Gastrocnemius medialis (tissue), 4 donors: ENCODE data around the gene DUSP2. TPM values are rescaled to one million over a fixed set of nuclear protein-coding genes. Genes with fewer than 3 reads are reported as not detected.

ENCODE experiments used
- ATAC-seq, 2 donors: fragments of 150-250 bp; one replicate each; pipeline ENCODE4 v1.9.1; 2016
- DNase-seq, 2 donors: peaks; one replicate each; pipeline ENCODE4 v3.0.0-alpha.2; 2019
- H3K27ac ChIP-seq, 4 donors: fragments of 200-600 bp; sonication (generic); 1 replicate in 1 of 4; 2 replicates in 3 of 4; pipeline ENCODE4 v1.5.1; 2016 to 2018; ENCODE audit warnings: mild to moderate bottlenecking in 2 of 4, moderate library complexity in 1 of 4
- H3K27me3 ChIP-seq, 3 donors: fragments of 200-600 bp; sonication (generic) in 2 of 3; 1 replicate in 1 of 3; 2 replicates in 2 of 3; pipeline versions ENCODE4 v1.5.1 to v1.6.0; 2016 to 2019; ENCODE audit warnings: mild to moderate bottlenecking in 1 of 3, moderate library complexity in 1 of 3
- H3K36me3 ChIP-seq, 2 donors: fragments of 200-600 bp; sonication (generic) in 1 of 2; one replicate each; pipeline ENCODE4 v1.5.1; 2017 to 2018
- H3K4me1 ChIP-seq, 2 donors: fragments of 200-600 bp; sonication (generic) in 1 of 2; one replicate each; pipeline ENCODE4 v1.5.1; 2016 to 2017; ENCODE audit warnings: mild to moderate bottlenecking in 2 of 2
- H3K4me3 ChIP-seq, 4 donors: fragments of 200-600 bp; sonication (generic) in 3 of 4; 1 replicate in 1 of 4; 2 replicates in 3 of 4; pipeline ENCODE4 v1.5.1; 2016 to 2019; ENCODE audit warnings: mild to moderate bottlenecking in 2 of 4
- H3K9me3 ChIP-seq, 3 donors: fragments of 200-600 bp; sonication (generic) in 2 of 3; 1 replicate in 1 of 3; 2 replicates in 2 of 3; pipeline ENCODE4 v1.5.1; 2016 to 2019
- POLR2A ChIP-seq, 2 donors: fragments of 450-650 bp; IDR thresholded peaks; one replicate each; pipeline ENCODE4 v1.6.1; 2017; ENCODE audit warnings: antibody characterized with exemption in 2 of 2, mild to moderate bottlenecking in 2 of 2, moderate library complexity in 2 of 2
- in situ Hi-C, 4 donors: fragments of 200-750 bp; cut with MboI; loops; one replicate each; pipeline versions ENCODE4 v1.15.0 to v1.8.0; 2017; ENCODE audit warnings: low sequenced_read_pairs in 4 of 4
- intact Hi-C: fragments of 100-400 bp; cut with DNase I; formaldehyde crosslinking; loops from one replicate; pipeline ENCODE4 v1.15.1; 2023; ENCODE audit warnings: low total_unique reads
- total RNA-seq, 4 donors: library from RNA; depleted of rRNA; stranded (reverse); fragments of >200 nt; gene quantifications; one replicate each; pipeline versions ENCODE4 v1.1.0 to v1.2.3, GENCODE V29; 2016
- TF ChIP-seq, protein P1 (sequence below), 5 experiments: fragments of 450-650 bp in 3 of 5; fragments of 200-600 bp in 2 of 5; sonication (generic) in 2 of 5; IDR thresholded peaks in 4 of 5; conservative IDR thresholded peaks in 1 of 5; 1 replicate in 4 of 5; 2 replicates in 1 of 5; pipeline ENCODE4 v1.5.1; 2016 to 2019; ENCODE audit warnings: antibody characterized with exemption in 5 of 5, mild to moderate bottlenecking in 3 of 5, moderate library complexity in 3 of 5

DUSP2 gene
- total RNA-seq, 4 donors from 2014 or later: 1.6 to 4.0 (median 2.9) TPM

DNA sequence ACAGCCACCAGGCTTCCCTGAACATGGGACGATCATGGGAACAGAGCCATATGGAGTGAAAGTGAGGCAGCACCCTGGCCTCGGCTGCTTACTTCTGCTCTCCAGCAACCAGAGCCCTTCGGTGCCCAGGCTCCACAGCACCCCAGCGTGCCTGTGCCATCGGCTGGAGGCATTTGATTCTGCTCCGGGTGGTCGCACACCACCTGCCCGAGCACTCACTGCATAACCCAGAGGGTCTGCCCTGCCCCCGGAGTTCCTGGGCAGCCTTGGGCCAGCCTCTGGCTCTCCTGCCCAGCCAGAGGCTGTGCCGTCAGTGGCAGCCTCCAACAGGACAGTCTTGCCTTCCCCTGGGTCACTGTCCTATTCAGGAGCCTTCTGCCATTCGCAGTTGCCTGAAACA, 10.8 kb downstream of the DUSP2 start:
- no peak for ATAC-seq
- H3K27me3 ChIP-seq: no peaks in the 10 kb centered on the region
- no peaks in the 10 kb centered on the region for H3K4me1 ChIP-seq
- intact Hi-C loops (loop anchor here (10.0 kb wide), 1 partner anchor 370 kb away; the partner anchor contains the start of gene NEURL3), in situ Hi-C loops (loop anchor here in 2 of 4 donors (25.0 kb wide), 2 partner anchors 128 to 378 kb away; partner anchors contain the start of genes CIAO1 (in 1 of the 2), NEURL3 (in 1 of the 2) and TMEM127 (in 1 of the 2))
- no peak for TF ChIP-seq POLR2A (IDR thresholded peaks at IDR 0.05)
- H3K4me3 ChIP-seq: no peak overlapping the region
- no peak for DNase-seq
- no peaks in the 10 kb centered on the region for H3K36me3 ChIP-seq
- H3K9me3 ChIP-seq: no peaks in the 10 kb centered on the region
- H3K27ac ChIP-seq: no peak overlapping the region

DNA sequence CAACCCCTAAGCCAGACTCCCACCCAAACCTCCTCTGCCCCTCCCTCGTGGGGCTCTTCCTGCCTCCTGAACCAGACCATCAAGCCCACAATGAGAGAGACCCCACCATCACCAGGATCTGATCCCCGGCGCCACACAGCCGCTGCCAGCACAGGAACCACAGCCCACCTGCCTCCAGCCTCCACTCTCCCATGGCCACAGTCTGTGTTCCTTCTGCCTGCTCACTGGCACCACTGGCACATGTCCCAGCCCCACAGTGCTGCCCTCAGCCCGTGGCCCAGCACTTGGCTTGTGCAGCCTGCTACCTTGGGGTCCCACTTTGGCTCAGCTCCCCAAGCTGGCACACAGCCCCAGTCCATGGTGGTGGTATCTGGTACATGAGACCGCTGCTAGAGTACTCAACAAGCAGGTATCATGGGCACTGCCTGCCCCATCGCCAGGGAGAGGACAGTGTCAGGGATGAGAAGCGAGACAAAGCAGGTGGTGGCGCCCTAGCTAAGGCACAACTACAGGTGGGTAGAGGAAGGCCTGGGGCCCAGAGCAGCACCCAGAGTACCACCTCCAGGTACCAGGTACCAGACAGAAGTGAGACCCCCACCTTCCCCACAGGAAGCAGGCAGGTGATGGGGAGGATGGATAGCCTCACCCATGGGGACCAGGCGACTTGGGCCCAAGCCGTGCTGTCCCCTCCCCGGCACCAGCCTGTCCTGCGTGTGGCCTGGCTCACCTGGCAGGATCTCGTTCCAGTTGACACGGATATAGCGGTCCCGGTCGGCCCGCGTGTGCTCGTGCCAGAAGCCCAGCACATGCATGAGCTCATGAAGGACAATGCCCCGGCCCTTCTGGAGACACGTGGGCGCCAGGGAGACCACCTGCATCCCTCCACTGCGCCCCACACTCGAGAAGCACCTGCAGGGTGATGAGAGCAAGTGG, 13.2 kb downstream of the DUSP2 start:
- in situ Hi-C loops: loop anchor here in 2 of 4 donors (25.0 kb wide), 2 partner anchors 130 to 380 kb away; partner anchors contain the start of genes CIAO1 (in 1 of the 2), NEURL3 (in 1 of the 2) and TMEM127 (in 1 of the 2)
- Histone ChIP-seq H3K36me3 (no peaks in the 10 kb centered on the region), H3K27me3 (no peaks in the 10 kb centered on the region), H3K4me1 (no peaks in the 10 kb centered on the region), H3K4me3 (no peak overlapping the region), H3K27ac (no peak overlapping the region), H3K9me3 (no peaks in the 10 kb centered on the region)
- ATAC-seq (no peak), DNase-seq (no peak)
- TF ChIP-seq, protein P1, sequence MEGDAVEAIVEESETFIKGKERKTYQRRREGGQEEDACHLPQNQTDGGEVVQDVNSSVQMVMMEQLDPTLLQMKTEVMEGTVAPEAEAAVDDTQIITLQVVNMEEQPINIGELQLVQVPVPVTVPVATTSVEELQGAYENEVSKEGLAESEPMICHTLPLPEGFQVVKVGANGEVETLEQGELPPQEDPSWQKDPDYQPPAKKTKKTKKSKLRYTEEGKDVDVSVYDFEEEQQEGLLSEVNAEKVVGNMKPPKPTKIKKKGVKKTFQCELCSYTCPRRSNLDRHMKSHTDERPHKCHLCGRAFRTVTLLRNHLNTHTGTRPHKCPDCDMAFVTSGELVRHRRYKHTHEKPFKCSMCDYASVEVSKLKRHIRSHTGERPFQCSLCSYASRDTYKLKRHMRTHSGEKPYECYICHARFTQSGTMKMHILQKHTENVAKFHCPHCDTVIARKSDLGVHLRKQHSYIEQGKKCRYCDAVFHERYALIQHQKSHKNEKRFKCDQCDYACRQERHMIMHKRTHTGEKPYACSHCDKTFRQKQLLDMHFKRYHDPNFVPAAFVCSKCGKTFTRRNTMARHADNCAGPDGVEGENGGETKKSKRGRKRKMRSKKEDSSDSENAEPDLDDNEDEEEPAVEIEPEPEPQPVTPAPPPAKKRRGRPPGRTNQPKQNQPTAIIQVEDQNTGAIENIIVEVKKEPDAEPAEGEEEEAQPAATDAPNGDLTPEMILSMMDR (IDR thresholded peaks at IDR 0.05 in 4 of 5, conservative IDR thresholded peaks at IDR 0.05 in 1 of 5): no peak
- intact Hi-C loops: loop anchor here (10.0 kb wide), 1 partner anchor 373 kb away; the partner anchor contains the start of gene NEURL3

DNA sequence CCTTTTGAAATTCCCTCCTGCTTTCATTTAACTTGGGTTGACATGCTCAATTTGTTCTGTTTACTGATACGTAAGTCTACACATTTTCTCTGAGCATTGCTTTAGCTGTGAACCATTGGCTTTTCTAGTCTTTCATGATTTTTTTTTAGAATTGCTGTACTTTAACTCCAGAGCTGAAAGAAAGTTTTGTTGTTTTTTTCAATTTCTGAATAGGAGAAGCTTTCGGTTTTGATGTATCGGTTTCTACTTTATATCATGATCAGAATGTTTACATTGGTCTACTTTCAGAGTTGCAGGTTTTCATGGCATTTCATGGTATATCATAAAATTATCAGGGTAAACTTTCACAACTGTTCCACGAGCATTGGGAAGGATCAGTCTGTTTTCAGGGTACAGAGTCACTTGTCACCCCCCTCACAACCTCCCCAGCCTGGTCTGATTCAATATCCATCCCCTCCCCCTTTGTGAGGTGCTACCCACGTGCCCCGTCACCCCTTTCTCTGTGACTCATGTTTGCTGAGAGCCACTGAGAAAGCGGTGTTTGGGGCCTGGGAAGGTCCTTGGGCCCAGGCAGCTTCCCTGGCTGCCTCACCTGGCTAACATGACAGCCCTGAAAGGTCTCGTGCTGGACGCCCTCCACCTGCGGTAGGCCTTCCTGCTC, 14.0 kb downstream of the DUSP2 start:
- in situ Hi-C loops (loop anchor here in 2 of 4 donors (25.0 kb wide), 2 partner anchors 131 to 381 kb away; partner anchors contain the start of genes CIAO1 (in 1 of the 2), NEURL3 (in 1 of the 2) and TMEM127 (in 1 of the 2)), intact Hi-C loops (loop anchor here (10.0 kb wide), 1 partner anchor 374 kb away; the partner anchor contains the start of gene NEURL3)
- H3K9me3 ChIP-seq: no peaks in the 10 kb centered on the region
- no peaks in the 10 kb centered on the region for H3K4me1 ChIP-seq
- no peak overlapping the region for H3K27ac ChIP-seq
- H3K36me3 ChIP-seq: no peaks in the 10 kb centered on the region
- DNase-seq: no peak
- ATAC-seq: no peak
- TF ChIP-seq, protein P1 (IDR thresholded peaks at IDR 0.05 in 4 of 5, conservative IDR thresholded peaks at IDR 0.05 in 1 of 5): no peak
- TF ChIP-seq POLR2A (IDR thresholded peaks at IDR 0.05): no peak
- no peak overlapping the region for H3K4me3 ChIP-seq
- no peaks in the 10 kb centered on the region for H3K27me3 ChIP-seq

DNA sequence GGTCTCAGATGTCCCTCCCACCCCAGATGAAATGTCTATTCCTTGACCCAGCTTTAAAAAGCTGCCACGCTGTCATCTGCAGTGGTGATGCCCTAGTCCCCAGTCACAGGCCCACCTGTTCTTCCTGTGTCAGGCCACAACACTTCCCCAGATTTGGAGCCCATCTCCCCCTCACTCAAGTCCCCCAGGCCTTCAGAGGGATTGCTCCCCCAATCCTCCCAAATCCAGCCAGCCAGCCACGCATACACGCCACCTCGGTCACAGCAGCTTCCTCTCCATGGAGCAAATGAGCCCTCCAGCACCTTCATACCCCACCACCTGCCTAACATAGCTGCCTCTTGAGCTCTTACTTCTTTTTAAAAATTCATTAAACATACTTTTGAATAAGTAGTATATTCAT, 14.8 kb downstream of the DUSP2 start:
- H3K27me3 ChIP-seq: no peaks in the 10 kb centered on the region
- H3K27ac ChIP-seq: no peak overlapping the region
- no peaks in the 10 kb centered on the region for H3K4me1 ChIP-seq
- no peak for DNase-seq
- intact Hi-C loops (loop anchor here (10.0 kb wide), 1 partner anchor 374 kb away; the partner anchor contains the start of gene NEURL3), in situ Hi-C loops (loop anchor here in 2 of 4 donors (25.0 kb wide), 2 partner anchors 132 to 382 kb away; partner anchors contain the start of genes CIAO1 (in 1 of the 2), NEURL3 (in 1 of the 2) and TMEM127 (in 1 of the 2))
- ATAC-seq: no peak
- no peak for TF ChIP-seq POLR2A (IDR thresholded peaks at IDR 0.05)
- TF ChIP-seq, protein P1 (IDR thresholded peaks at IDR 0.05 in 4 of 5, conservative IDR thresholded peaks at IDR 0.05 in 1 of 5): no peak
- no peaks in the 10 kb centered on the region for H3K36me3 ChIP-seq
- H3K4me3 ChIP-seq: no peak overlapping the region
- H3K9me3 ChIP-seq: no peaks in the 10 kb centered on the region
